Esophagus (tissue), 2 donors: ENCODE results near the gene WBP2. TPM values are rescaled to one million over a fixed set of nuclear protein-coding genes. Genes with fewer than 3 reads are reported as not detected.
A peak's percentile ranks its signal among the peaks of the same experiment; 100 is the strongest.
"Not testable (repeated sequence)": the region's sequence is repeated elsewhere in the genome, so short reads cannot be mapped to it uniquely, and the experiment has no call there.

ENCODE experiments used
- H3K27ac ChIP-seq, 2 donors: one replicate each; pipeline ENCODE4 v1.5.1; 2013; ENCODE audit warnings: low read depth in 2 of 2, mild to moderate bottlenecking in 2 of 2, inconsistent platforms in 1 of 2, low read length in 1 of 2, moderate library complexity in 1 of 2
- H3K27me3 ChIP-seq, 2 donors: one replicate each; pipeline ENCODE4 v1.6.1; 2013; ENCODE audit warnings: low read length in 2 of 2, control low read depth in 1 of 2, mild to moderate bottlenecking in 1 of 2; ENCODE audit not compliant: insufficient read depth in 2 of 2, control insufficient read depth in 1 of 2
- H3K36me3 ChIP-seq, 2 donors: one replicate each; pipeline ENCODE4 v1.6.1; 2013; ENCODE audit warnings: low read length in 1 of 2; ENCODE audit not compliant: control insufficient read depth in 2 of 2, insufficient read depth in 2 of 2
- H3K4me1 ChIP-seq, 2 donors: one replicate each; pipeline ENCODE4 v1.6.1; 2013; ENCODE audit warnings: low read length in 1 of 2; ENCODE audit not compliant: control insufficient read depth in 2 of 2, insufficient read depth in 2 of 2
- H3K4me3 ChIP-seq, 2 donors: one replicate each; pipeline ENCODE4 v1.5.1; 2013; ENCODE audit warnings: low read length in 2 of 2, mild to moderate bottlenecking in 2 of 2, low read depth in 1 of 2, moderate library complexity in 1 of 2
- H3K9me3 ChIP-seq, 2 donors: one replicate each; pipeline ENCODE4 v1.6.1; 2013; ENCODE audit warnings: mild to moderate bottlenecking in 2 of 2, low read depth in 1 of 2, low read length in 1 of 2, moderate library complexity in 1 of 2; ENCODE audit not compliant: control insufficient read depth in 2 of 2, insufficient read depth in 1 of 2
- WGBS, 2 donors: extraction: QIAGEN DNeasy Blood & Tissue Kit; methylation state at CpG; one replicate each; pipeline ENCODE4 v1.1.7; 2013; 5-methylcytosine and 5-hydroxymethylcytosine counted together
- polyA plus RNA-seq, 2 donors: library from polyadenylated mRNA; stranded (reverse); fragments of 200-250 nt; gene quantifications; one replicate each; pipeline ENCODE4 v1.2.3, GENCODE V29; 2013
- donor health status: healthy with polysubstance abuse.
- donor health status: Bipolar disorder and iron deficiency.

Gene WBP2
- polyA plus RNA-seq, 2 donors = 65.1 to 65.9 TPM

DNA sequence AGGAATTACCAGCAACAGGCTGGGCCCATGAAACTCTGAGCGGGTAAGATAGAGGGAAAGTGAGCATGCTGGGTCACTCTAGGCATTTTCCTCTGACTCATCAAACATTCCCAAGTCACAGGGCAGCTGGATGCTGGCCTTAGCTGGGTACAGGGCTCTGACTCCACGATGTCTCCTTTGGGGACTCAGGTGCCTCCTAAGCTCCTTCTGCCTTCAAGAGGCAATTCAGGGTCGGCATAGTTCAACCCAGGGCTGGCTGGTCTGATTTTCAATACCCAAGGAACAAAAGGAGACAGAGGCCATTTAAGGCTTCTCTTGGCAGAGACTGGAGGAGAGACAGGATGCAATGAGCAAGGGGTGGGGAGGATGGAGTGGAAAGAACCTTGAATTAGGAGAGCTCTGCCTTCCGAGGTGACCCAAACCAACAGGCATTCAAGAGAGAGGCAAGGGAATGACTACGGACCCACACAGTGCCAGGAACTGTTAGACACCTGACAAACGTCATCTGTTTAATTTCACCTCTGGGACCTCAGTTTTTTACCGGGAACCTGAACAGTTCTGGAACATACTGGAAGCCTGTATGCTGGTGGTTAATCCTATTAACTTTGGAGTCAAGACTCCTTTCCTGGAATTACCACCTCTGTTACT is 910 bp downstream of the WBP2 start:
- Histone ChIP-seq H3K4me1 (peaks cover 0 to 8% of the 10 kb centered on the region in 2 donors), H3K4me3 (peak overlapping the region; percentile 47 to 80), H3K36me3 (peaks cover 10 to 18% of the 10 kb centered on the region in 2 donors), H3K27me3 (no peaks in the 10 kb centered on the region), H3K27ac (peak overlapping the region; percentile 93 to 96), H3K9me3 (no peaks in the 10 kb centered on the region)
- 17 to 18% methylated on average over 7 of the region's 7 CpGs for WGBS, 2 donors

DNA sequence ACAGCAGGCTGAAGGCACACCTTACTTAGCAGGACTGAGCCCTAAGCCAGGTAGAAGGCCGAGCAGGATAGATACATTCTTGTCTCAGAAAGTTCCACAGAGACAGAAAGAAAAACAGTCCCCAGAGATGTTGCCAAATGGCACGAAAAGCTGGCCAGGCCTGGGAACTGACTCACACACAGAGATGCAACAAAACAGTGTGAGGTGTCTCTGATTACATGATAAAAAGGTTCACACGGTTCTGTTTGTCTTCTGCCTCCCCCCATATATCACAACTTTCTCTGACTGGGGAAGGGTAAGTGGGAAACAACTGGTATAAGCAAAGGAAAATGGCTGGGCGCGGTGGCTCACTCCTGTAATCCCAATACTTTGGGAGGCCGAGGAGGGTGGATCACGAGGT is 1.7 kb downstream of the WBP2 start:
- 65% methylated on average over 7 of the region's 7 CpGs for WGBS, 2 donors
- Histone ChIP-seq H3K36me3 (peaks cover 14 to 24% of the 10 kb centered on the region in 2 donors), H3K27ac (peak overlapping the region in 1 of 2 donors; percentile 33), H3K4me1 (peaks cover 0 to 8% of the 10 kb centered on the region in 2 donors), H3K9me3 (no peaks in the 10 kb centered on the region), H3K4me3 (no peak overlapping the region), H3K27me3 (no peaks in the 10 kb centered on the region)

DNA sequence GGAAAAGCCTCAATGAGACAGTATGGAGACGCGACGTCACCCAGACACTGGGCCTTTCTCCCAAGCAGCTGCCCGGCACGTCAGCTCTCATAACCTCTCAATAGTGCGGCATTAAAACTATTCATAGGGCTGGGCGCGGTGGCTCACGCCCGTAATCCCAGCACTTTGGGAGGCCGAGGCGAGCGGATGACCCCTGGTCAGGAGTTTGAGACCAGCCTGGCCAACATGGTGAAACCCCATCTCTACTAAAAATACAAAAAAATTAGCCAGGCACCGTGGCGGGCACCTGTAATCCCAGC is 3.5 kb downstream of the WBP2 start:
- H3K27me3 ChIP-seq, H3K4me3 ChIP-seq, H3K27ac ChIP-seq, H3K9me3 ChIP-seq: not testable (repeated sequence)
- peaks cover 0 to 16% of the 10 kb centered on the region in 2 donors for H3K4me1 ChIP-seq
- peaks cover 25 to 41% of the 10 kb centered on the region in 2 donors for H3K36me3 ChIP-seq
- 89 to 94% methylated on average over 15 of the region's 15 CpGs for WGBS, 2 donors

DNA sequence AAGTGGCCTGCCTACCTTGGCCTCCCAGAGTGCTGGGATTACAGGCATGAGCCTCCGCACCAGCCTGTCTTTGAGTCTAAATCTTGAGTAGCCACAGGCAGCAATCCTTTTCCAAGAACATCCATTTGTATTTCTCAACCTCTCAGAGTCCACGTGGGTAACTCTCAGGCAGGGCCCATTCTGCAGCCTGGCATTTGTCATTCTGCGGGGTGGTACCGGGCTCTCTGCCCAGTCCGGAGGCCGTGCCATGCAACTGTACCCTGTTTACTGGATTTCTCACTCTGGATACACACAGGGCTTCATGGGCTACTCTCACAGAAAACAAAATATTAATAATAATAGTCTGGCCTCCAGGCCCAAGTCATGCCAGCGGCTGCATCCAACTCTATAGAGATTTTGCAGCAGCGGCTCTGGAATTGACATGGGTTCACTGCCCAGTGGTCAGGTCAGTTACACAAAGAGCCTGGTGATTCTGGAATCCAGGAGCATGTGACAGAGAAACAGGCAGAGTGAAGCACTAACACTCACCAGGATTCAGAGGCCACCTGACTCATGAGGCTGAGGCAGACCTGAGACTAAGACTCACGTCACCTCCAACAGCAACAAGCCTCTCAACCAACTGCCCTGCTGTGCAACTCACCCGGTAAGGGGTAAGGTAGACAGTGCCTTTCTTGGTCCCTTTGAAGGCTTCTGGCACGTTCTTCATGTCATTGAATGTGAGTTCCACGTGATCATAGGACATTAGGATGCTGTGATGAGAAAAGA is 4.0 kb downstream of the WBP2 start:
- 88 to 90% methylated on average over 12 of the region's 12 CpGs for WGBS, 2 donors
- H3K27me3 ChIP-seq = no peaks in the 10 kb centered on the region
- no peak overlapping the region for H3K27ac ChIP-seq
- H3K36me3 ChIP-seq = peaks cover 26 to 45% of the 10 kb centered on the region in 2 donors
- no peak overlapping the region for H3K4me3 ChIP-seq
- H3K4me1 ChIP-seq = peaks cover 0 to 16% of the 10 kb centered on the region in 2 donors
- H3K9me3 ChIP-seq = no peaks in the 10 kb centered on the region

DNA sequence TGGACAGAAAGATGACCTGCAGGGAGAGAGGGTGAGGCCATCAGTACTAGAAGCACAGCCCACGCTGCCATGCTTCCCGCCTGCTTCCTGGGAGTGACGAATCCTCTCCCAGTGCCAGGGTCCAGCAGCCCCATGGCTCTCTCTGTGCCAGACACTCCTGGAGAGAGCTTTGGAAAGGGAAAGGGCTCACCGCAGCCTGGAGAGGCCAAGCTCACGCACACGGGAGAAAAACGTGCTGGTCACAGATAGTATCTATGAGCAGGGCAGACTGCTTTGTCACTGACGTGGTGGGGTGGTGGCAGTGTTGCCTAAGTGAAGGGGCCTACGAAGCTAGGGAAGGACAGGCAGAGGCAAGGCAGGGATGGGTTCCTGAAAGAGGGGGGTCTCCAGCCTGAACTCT is 5.4 kb downstream of the WBP2 start:
- H3K9me3 ChIP-seq = no peaks in the 10 kb centered on the region
- H3K4me1 ChIP-seq = peaks cover 0 to 28% of the 10 kb centered on the region in 2 donors
- no peaks in the 10 kb centered on the region for H3K27me3 ChIP-seq
- peaks cover 26 to 46% of the 10 kb centered on the region in 2 donors for H3K36me3 ChIP-seq
- WGBS, 2 donors = 82 to 85% methylated on average over 9 of the region's 9 CpGs
- no peak overlapping the region for H3K4me3 ChIP-seq
- no peak overlapping the region for H3K27ac ChIP-seq

DNA sequence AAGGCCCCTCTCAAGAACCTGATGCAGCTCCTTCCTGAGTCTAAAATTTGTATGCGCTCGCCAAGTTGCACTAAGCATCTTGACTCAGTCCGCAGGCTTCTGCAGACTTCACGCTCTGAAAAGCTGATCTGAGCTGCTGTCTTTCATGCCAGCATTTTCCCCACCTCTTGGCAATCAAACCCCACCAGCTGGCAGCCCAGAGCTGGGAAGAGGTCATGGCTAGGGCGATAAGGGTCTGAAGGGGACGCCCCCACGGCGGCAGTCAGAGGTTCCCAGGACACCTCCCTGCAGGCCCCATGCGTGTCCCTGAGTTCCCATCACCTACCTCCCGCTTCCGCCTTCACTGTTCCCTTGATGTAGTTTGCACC is 5.9 kb downstream of the WBP2 start:
- H3K27ac ChIP-seq = peak overlapping the region in 1 of 2 donors; percentile 63

DNA sequence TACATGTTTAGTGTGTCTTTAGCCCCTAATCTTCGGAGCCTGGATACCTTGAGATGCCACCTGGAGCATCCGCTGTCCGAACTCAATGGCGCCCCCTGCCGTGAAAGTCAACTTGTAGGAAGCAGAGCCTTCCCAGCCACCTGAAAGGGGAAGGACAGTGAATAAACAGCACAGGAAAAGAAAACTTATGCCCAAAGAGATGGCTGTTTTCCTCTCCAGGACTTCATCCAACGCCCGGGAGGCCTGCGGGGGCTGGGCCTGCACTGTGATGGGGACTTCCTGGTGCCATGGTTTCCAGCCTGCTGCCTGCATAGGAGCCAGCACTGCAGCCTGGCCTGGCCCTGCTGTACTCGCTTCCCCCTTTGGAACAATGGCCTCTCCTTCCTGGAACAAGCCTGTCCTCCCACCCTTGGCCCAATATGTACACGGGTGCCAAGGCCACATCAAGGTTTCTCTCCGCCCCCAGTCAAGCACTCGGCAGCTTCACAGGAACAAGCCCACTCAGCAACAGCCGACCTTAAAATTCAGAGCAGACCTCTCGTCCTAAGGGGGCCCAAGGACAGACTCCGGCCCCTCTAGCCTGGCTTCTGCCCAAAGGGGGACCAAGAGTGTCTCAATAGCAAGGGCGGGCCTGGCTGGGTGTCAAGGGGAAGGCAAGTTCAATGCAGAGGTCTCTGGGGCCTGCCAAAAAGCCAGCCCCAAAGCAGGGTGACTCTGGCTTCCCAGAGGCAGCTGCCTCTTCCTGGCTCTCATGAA is 6.4 kb downstream of the WBP2 start:
- peaks cover 0 to 30% of the 10 kb centered on the region in 2 donors for H3K4me1 ChIP-seq
- H3K27me3 ChIP-seq = no peaks in the 10 kb centered on the region
- H3K27ac ChIP-seq = peak overlapping the region; percentile 63 to 65
- WGBS, 2 donors = 34 to 41% methylated on average over 16 of the region's 16 CpGs
- H3K4me3 ChIP-seq = no peak overlapping the region
- H3K36me3 ChIP-seq = peaks cover 26 to 46% of the 10 kb centered on the region in 2 donors
- H3K9me3 ChIP-seq = no peaks in the 10 kb centered on the region

More for the DNA sequence above, 5.9 kb downstream of the WBP2 start:
- peaks cover 26 to 46% of the 10 kb centered on the region in 2 donors for H3K36me3 ChIP-seq
- no peaks in the 10 kb centered on the region for H3K9me3 ChIP-seq
- H3K27me3 ChIP-seq = no peaks in the 10 kb centered on the region
- H3K4me3 ChIP-seq = no peak overlapping the region
- 81% methylated on average over 11 of the region's 11 CpGs for WGBS, 2 donors
- H3K4me1 ChIP-seq = peaks cover 0 to 29% of the 10 kb centered on the region in 2 donors

DNA sequence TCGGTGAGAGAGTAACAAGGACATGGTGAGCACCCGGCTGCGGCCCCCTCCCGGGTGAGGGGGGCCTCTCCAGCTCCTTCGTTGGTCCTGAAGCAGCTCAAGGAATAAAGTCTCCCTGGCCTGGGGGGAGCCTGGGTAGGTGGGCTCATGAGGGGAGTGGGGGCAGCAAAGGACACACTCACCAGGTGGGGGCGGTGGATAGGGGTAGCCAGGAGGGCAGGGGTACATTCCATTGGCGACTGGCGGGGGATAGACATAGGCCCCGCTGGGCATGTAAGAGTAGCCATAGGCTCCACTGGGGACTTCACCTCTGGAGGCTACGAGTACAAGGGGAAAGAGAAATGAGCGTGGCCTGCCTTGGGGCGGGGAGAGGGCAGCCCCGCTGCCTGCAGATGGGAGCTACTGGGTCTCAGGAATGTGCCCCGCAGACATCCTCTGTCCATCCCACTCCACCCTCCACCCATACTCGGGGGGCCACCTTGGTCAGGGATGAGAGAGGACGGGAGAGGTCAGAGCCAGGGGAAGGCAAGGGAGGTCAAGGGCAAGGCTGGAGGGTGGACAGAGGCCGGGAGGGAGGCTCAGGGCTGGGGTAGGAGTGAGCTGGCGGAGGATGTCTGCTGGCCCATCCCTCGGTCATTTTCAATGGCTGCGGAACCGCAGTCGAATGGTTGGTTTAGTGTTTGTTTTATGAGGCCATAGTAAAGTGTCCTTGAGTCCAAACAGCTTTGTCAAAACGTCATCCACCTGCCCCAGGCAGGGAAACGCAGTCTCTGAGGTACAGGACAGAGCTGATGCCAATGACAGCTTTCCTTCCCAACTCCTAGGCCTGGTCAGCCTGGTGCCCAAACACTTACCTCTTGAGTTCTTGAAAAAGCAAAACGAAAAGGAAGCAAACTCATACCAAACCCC is 7.3 kb downstream of the WBP2 start:
- Histone ChIP-seq H3K27me3 (no peaks in the 10 kb centered on the region), H3K9me3 (no peaks in the 10 kb centered on the region), H3K27ac (peak overlapping the region; percentile 14 to 65), H3K36me3 (peaks cover 26 to 46% of the 10 kb centered on the region in 2 donors), H3K4me3 (no peak overlapping the region), H3K4me1 (peaks cover 0 to 31% of the 10 kb centered on the region in 2 donors)
- WGBS, 2 donors = 80 to 83% methylated on average over 25 of the region's 25 CpGs
